NB4 (cell line): ENCODE data around the gene SERPINE2.

Experiments
- DNase-seq: peaks from one replicate; pipeline ENCODE4 v3.0.0; 2010; ENCODE audit warnings: low read depth
- H3K4me3 ChIP-seq: one replicate; pipeline ENCODE4 v1.5.1; 2011; ENCODE audit warnings: mild to moderate bottlenecking, low read depth, low read length, moderate library complexity
- CTCF ChIP-seq: IDR thresholded peaks from one replicate; pipeline ENCODE4 v1.5.1; 2012; ENCODE audit warnings: low read depth, low read length
- MAX ChIP-seq: IDR thresholded peaks from 2 replicates; pipeline ENCODE4 v1.6.1; 2011; ENCODE audit warnings: low read depth, low read length
- MYC ChIP-seq: IDR thresholded peaks from 2 replicates; pipeline ENCODE4 v1.6.1; 2011; ENCODE audit warnings: low read depth, low read length
- POLR2A ChIP-seq: IDR thresholded peaks from 2 replicates; pipeline ENCODE4 v1.6.1; 2011; ENCODE audit warnings: mild to moderate bottlenecking; ENCODE audit not compliant: insufficient read length; ENCODE audit errors: extremely low read depth

The SERPINE2 gene

GRCh38 chr2:223969856-223970255, 69.2 kb downstream of the SERPINE2 start:
- DNase-seq: no peak
- H3K4me3 ChIP-seq: no peak overlapping the region
- TF ChIP-seq MAX: no peak
- no peak for TF ChIP-seq MYC
- TF ChIP-seq CTCF: no peak
- no peak for TF ChIP-seq POLR2A

- no peak for DNase-seq
- TF ChIP-seq CTCF (no peak), MYC (no peak), MAX (no peak), POLR2A (no peak)
- H3K4me3 ChIP-seq: no peak overlapping the region
Measured at GRCh38 chr2:223969315-223969714, 69.8 kb downstream of the SERPINE2 start.

- DNase-seq: no peak
- TF ChIP-seq MAX: no peak
- TF ChIP-seq CTCF: no peak
- TF ChIP-seq POLR2A: no peak
- TF ChIP-seq MYC: no peak
Measured at GRCh38 chr2:223967981-223968380, 71.1 kb downstream of the SERPINE2 start.

GRCh38 chr2:223959688-223960087, 79.4 kb downstream of the SERPINE2 start:
- TF ChIP-seq MYC (no peak), MAX (no peak), CTCF (no peak), POLR2A (no peak)
- DNase-seq: no peak
- H3K4me3 ChIP-seq: peak overlapping the region; percentile 74

More at GRCh38 chr2:223967981-223968380, 71.1 kb downstream of the SERPINE2 start:
- no peak overlapping the region for H3K4me3 ChIP-seq

- TF ChIP-seq POLR2A: peak; percentile 67
- no peak for TF ChIP-seq CTCF
- TF ChIP-seq MAX: peak; percentile 66
- peak; percentile 86; the same call in 1 of the 2 replicates for TF ChIP-seq MYC
- H3K4me3 ChIP-seq: peak within 1 kb of the TSS; percentile 74
- DNase-seq: peak; percentile 97
Measured at GRCh38 chr2:223957092-223957851, 81.8 kb downstream of the SERPINE2 start, which contains the start of gene MRPL44. Gene MRPL44, plus strand, starts transcription at chr2:223957463. Its CDS starts 10 bp downstream, at chr2:223957473.
